ENCODE measurements around the gene HMX2.

HMX2 gene

GRCh38 chr10:123147635-123148413, at the start of gene HMX2:
TSS of gene HMX2 (plus strand) at chr10:123148136. CDS start at chr10:123148379, 243 bp downstream.
- DNase-seq: no peak

- DNase-seq: no peak
Observed at GRCh38 chr10:123100030-123100762, 47.7 kb upstream of the HMX2 start.

GRCh38 chr10:123101872-123102271, 46.1 kb upstream of the HMX2 start:
- DNase-seq: no peak

GRCh38 chr10:123102673-123103072, 45.3 kb upstream of the HMX2 start:
- DNase-seq: no peak

- no peak for DNase-seq
Observed at GRCh38 chr10:123103944-123104343, 44.0 kb upstream of the HMX2 start.

- DNase-seq: no peak
Observed at GRCh38 chr10:123109466-123109865, 38.5 kb upstream of the HMX2 start.

- DNase-seq: no peak
Observed at GRCh38 chr10:123117644-123118417, 30.1 kb upstream of the HMX2 start.

- no peak for DNase-seq
Observed at GRCh38 chr10:123119081-123119480, 28.9 kb upstream of the HMX2 start.

- no peak for DNase-seq
Observed at GRCh38 chr10:123126246-123126645, 21.7 kb upstream of the HMX2 start.

- no peak for DNase-seq
Observed at GRCh38 chr10:123129618-123130271, 18.2 kb upstream of the HMX2 start.

- peak; percentile 36 to 81 (median 79) for DNase-seq
Observed at GRCh38 chr10:123132576-123133477, 15.1 kb upstream of the HMX2 start.

- no peak for DNase-seq
Observed at GRCh38 chr10:123133541-123134342, 14.2 kb upstream of the HMX2 start.

- DNase-seq: no peak
Observed at GRCh38 chr10:123134343-123134914, 13.5 kb upstream of the HMX2 start.

- DNase-seq: no peak
Observed at GRCh38 chr10:123134915-123135414, 13.0 kb upstream of the HMX2 start.

GRCh38 chr10:123135415-123136141, 12.4 kb upstream of the HMX2 start, which contains the start of gene HMX3:
TSS of gene HMX3 (plus strand) at chr10:123135970. CDS start at chr10:123136051, 81 bp downstream.
- peak in 2 of 4 experiments; percentile 10 to 22 for DNase-seq

GRCh38 chr10:123136221-123136805, 11.6 kb upstream of the HMX2 start:
- no peak for DNase-seq

- no peak for DNase-seq
Observed at GRCh38 chr10:123136806-123137642, 10.9 kb upstream of the HMX2 start.

- no peak for DNase-seq
Observed at GRCh38 chr10:123139165-123139520, 8.8 kb upstream of the HMX2 start.

Data from activated naive CD4-positive, alpha-beta T cell (primary cell).